CD14-positive monocyte (primary cell): ENCODE measurements around the gene SLC7A8. TPM values are rescaled to one million over a fixed set of nuclear protein-coding genes. Genes with fewer than 3 reads are reported as not detected.

Experiments used
- DNase-seq, 3 donors: peaks; one replicate each; pipeline ENCODE4 v3.0.0-alpha.2; 2011 to 2022
- H2AFZ ChIP-seq: 2 replicates; pipeline ENCODE4 v1.6.0; 2012; ENCODE audit warnings: mild to moderate bottlenecking, low read depth, low read length, inconsistent platforms; ENCODE audit not compliant: insufficient read depth, poor library complexity, severe bottlenecking
- H3K27ac ChIP-seq, 2 donors: 1 replicate in 1 of 2; 2 replicates in 1 of 2; pipeline ENCODE4 v1.5.1; 2012 to 2013; ENCODE audit warnings: low read length in 2 of 2, control low read depth in 1 of 2, inconsistent platforms in 1 of 2, low read depth in 1 of 2, mild to moderate bottlenecking in 1 of 2
- H3K27me3 ChIP-seq, 2 donors: one replicate each; pipeline versions ENCODE4 v1.6.0 to v1.6.1; 2011 to 2013; ENCODE audit warnings: low read length in 2 of 2; ENCODE audit not compliant: control insufficient read depth in 2 of 2, insufficient read depth in 2 of 2
- H3K36me3 ChIP-seq, 2 donors: replicated peaks in 1 of 2; 1 replicate in 1 of 2; 2 replicates in 1 of 2; pipeline versions ENCODE4 v1.5.1 to v1.6.1; 2012 to 2013; ENCODE audit warnings: low read length in 2 of 2, control low read depth in 1 of 2, inconsistent platforms in 1 of 2, mild to moderate bottlenecking in 1 of 2; ENCODE audit not compliant: insufficient read depth in 2 of 2, control insufficient read depth in 1 of 2
- H3K4me1 ChIP-seq, 2 donors: 1 replicate in 1 of 2; 2 replicates in 1 of 2; pipeline versions ENCODE4 v1.5.1 to v1.6.1; 2012 to 2013; ENCODE audit warnings: low read length in 2 of 2, control low read depth in 1 of 2, inconsistent platforms in 1 of 2, mild to moderate bottlenecking in 1 of 2, moderate library complexity in 1 of 2; ENCODE audit not compliant: insufficient read depth in 2 of 2, control insufficient read depth in 1 of 2
- H3K4me2 ChIP-seq: replicated peaks from 2 replicates; pipeline ENCODE3; 2012; ENCODE audit warnings: low read length, moderate library complexity, mild to moderate bottlenecking; ENCODE audit not compliant: poor library complexity, severe bottlenecking; ENCODE audit errors: extremely low read depth
- H3K4me3 ChIP-seq, 3 experiments: fragments of 200-600 bp in 1 of 3; sonication (generic) in 1 of 3; replicated peaks in 1 of 3; 1 replicate in 2 of 3; 2 replicates in 1 of 3; pipeline ENCODE4 v1.5.1; 2011 to 2013; ENCODE audit warnings: low read length in 3 of 3, mild to moderate bottlenecking in 3 of 3, control low read depth in 2 of 3, low read depth in 2 of 3, inconsistent platforms in 1 of 3, moderate library complexity in 1 of 3
- H3K79me2 ChIP-seq: 2 replicates; pipeline ENCODE4 v1.6.0; 2012; ENCODE audit warnings: mild to moderate bottlenecking, control low read depth, inconsistent platforms, low read length, moderate library complexity; ENCODE audit not compliant: insufficient read depth
- H3K9ac ChIP-seq: 2 replicates; pipeline ENCODE4 v1.6.0; 2017; ENCODE audit warnings: low read length, mild to moderate bottlenecking; ENCODE audit not compliant: insufficient read depth, poor library complexity, severe bottlenecking
- H3K9me3 ChIP-seq, 2 donors: replicated peaks in 1 of 2; 1 replicate in 1 of 2; 2 replicates in 1 of 2; pipeline versions ENCODE4 v1.5.1 to v1.6.1; 2012 to 2013; ENCODE audit warnings: low read length in 2 of 2, control low read depth in 1 of 2; ENCODE audit not compliant: control insufficient read depth in 1 of 2, insufficient read depth in 1 of 2
- H4K20me1 ChIP-seq: 2 replicates; pipeline ENCODE4 v1.6.0; 2012; ENCODE audit warnings: mild to moderate bottlenecking, low read length, control low read depth, moderate library complexity; ENCODE audit not compliant: insufficient read depth
- H3K27ac Mint-ChIP-seq, 7 donors: one replicate each; pipeline ENCODE4 v1.8.0; 2020; ENCODE audit warnings: mild to moderate bottlenecking in 7 of 7, mixed read lengths in 7 of 7, moderate library complexity in 6 of 7, inconsistent platforms in 2 of 7
- H3K27me3 Mint-ChIP-seq, 3 donors: one replicate each; pipeline ENCODE4 v1.8.0; 2021 to 2022; ENCODE audit warnings: low read depth in 3 of 3, mild to moderate bottlenecking in 3 of 3, mixed read lengths in 3 of 3, moderate library complexity in 3 of 3, inconsistent platforms in 1 of 3
- H3K36me3 Mint-ChIP-seq, 2 donors: one replicate each; pipeline ENCODE4 v1.8.0; 2020; ENCODE audit warnings: mixed read lengths in 2 of 2, inconsistent platforms in 1 of 2, mild to moderate bottlenecking in 1 of 2
- H3K4me1 Mint-ChIP-seq: one replicate; pipeline ENCODE4 v1.8.0; 2020; ENCODE audit warnings: mild to moderate bottlenecking, mixed read lengths
- H3K4me3 Mint-ChIP-seq, 2 donors: one replicate each; pipeline ENCODE4 v1.8.0; 2020; ENCODE audit warnings: mild to moderate bottlenecking in 2 of 2, mixed read lengths in 2 of 2, moderate library complexity in 1 of 2
- H3K9me3 Mint-ChIP-seq, 7 donors: one replicate each; pipeline ENCODE4 v1.8.0; 2020 to 2022; ENCODE audit warnings: mixed read lengths in 7 of 7, mild to moderate bottlenecking in 6 of 7, moderate library complexity in 6 of 7, inconsistent platforms in 2 of 7
- WGBS: methylation state at CpG from one replicate; pipeline ENCODE4 v1.1.5; 2013; ENCODE audit warnings: missing lambda C conversion rate; ENCODE audit not compliant: insufficient coverage; 5-methylcytosine and 5-hydroxymethylcytosine counted together
- intact Hi-C, 2 donors: fragments of 100-400 bp; cut with micrococcal nuclease; formaldehyde crosslinking; loops; one replicate each; pipeline versions ENCODE4 v1.15.0 to v1.15.1; 2023
- polyA plus RNA-seq, 3 donors: library from polyadenylated mRNA; depleted of rRNA in 1 of 3; unstranded in 2 of 3; stranded (reverse) in 1 of 3; fragments of 300-500 nt in 2 of 3; fragments of >200 nt in 1 of 3; fragmentation: Illumina TruSeq in 2 of 3; gene quantifications; 1 replicate in 2 of 3; 2 replicates in 1 of 3; pipeline ENCODE4 v1.2.3, GENCODE V29; 2012 to 2021
- TF ChIP-seq, protein P1 (sequence below): fragments of 200-600 bp; IDR thresholded peaks from one replicate; pipeline ENCODE4 v1.8.0; 2022; ENCODE audit warnings: antibody characterized with exemption, mild to moderate bottlenecking

Gene SLC7A8
- polyA plus RNA-seq, 3 donors: 0.05 to 0.53 (median 0.25) TPM

DNA sequence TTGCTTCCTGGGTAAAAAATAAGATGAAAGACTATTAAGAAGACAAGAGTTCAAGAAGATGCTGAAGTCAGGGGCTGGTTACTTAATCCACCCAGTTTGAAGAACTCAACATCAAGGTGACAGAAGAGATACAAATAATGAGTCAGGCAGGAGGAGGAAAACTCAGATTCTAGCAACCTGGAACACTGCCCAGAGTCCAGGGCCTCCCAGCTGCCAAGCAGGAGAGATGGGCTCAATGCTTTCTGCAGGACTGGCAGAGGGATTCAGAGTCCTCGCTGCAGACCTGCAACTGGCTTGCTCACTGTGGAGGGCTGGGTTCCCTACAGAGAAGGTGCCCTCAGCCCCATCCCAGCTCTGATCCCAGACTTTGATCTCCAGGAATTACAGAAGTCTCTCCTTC is 35.8 kb downstream of the SLC7A8 start:
- peaks cover 3% of the 10 kb centered on the region for H3K4me1 Mint-ChIP-seq
- intact Hi-C loops: no loop called here
- TF ChIP-seq, protein P1, sequence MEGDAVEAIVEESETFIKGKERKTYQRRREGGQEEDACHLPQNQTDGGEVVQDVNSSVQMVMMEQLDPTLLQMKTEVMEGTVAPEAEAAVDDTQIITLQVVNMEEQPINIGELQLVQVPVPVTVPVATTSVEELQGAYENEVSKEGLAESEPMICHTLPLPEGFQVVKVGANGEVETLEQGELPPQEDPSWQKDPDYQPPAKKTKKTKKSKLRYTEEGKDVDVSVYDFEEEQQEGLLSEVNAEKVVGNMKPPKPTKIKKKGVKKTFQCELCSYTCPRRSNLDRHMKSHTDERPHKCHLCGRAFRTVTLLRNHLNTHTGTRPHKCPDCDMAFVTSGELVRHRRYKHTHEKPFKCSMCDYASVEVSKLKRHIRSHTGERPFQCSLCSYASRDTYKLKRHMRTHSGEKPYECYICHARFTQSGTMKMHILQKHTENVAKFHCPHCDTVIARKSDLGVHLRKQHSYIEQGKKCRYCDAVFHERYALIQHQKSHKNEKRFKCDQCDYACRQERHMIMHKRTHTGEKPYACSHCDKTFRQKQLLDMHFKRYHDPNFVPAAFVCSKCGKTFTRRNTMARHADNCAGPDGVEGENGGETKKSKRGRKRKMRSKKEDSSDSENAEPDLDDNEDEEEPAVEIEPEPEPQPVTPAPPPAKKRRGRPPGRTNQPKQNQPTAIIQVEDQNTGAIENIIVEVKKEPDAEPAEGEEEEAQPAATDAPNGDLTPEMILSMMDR: no peak
- no peak overlapping the region for H2AFZ ChIP-seq
- H3K4me1 ChIP-seq: no peaks in the 10 kb centered on the region
- 100% methylated on average over 1 of the region's 1 CpG for WGBS
- no peak overlapping the region for H3K4me3 ChIP-seq
- no peak for DNase-seq
- no peaks in the 10 kb centered on the region for H4K20me1 ChIP-seq
- peaks cover 0 to 3% (median 2%) of the 10 kb centered on the region in 3 donors for H3K27me3 Mint-ChIP-seq
- H3K9me3 Mint-ChIP-seq: peaks cover 0 to 3% (median 0%) of the 10 kb centered on the region in 7 donors
- no peaks in the 10 kb centered on the region for H3K36me3 ChIP-seq
- no peak overlapping the region for H3K4me2 ChIP-seq
- H3K27me3 ChIP-seq: no peaks in the 10 kb centered on the region
- no peaks in the 10 kb centered on the region for H3K36me3 Mint-ChIP-seq
- H3K4me3 Mint-ChIP-seq: no peak overlapping the region
- no peak overlapping the region for H3K27ac Mint-ChIP-seq
- no peak overlapping the region for H3K27ac ChIP-seq
- H3K79me2 ChIP-seq: no peaks in the 10 kb centered on the region
- H3K9ac ChIP-seq: no peak overlapping the region
- H3K9me3 ChIP-seq: no peaks in the 10 kb centered on the region

DNA sequence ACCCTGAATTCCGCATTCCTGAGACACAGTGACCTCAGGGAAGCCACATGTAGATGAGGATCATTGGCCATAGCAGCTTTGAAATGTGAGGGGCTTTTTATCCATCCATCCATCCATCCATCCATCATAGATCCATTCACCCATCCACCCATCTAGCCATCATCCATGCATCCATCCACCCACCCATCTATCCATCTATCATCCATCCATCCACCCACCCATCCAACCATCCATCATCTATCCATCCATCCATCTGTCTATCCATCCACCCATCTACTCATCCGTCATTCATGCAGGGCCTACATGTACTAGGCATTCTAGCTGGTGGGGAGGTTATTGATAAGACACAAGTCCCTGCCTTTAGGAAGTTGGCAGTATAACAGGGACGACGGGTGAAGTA is 36.5 kb downstream of the SLC7A8 start:
- H3K27me3 Mint-ChIP-seq: peaks cover 0 to 3% (median 2%) of the 10 kb centered on the region in 3 donors
- Histone ChIP-seq H3K4me1 (no peaks in the 10 kb centered on the region), H3K27ac (no peak overlapping the region), H3K4me2 (no peak overlapping the region), H2AFZ (no peak overlapping the region), H4K20me1 (no peaks in the 10 kb centered on the region), H3K4me3 (no peak overlapping the region), H3K27me3 (no peaks in the 10 kb centered on the region), H3K36me3 (no peaks in the 10 kb centered on the region), H3K9me3 (no peaks in the 10 kb centered on the region), H3K9ac (no peak overlapping the region), H3K79me2 (no peaks in the 10 kb centered on the region)
- intact Hi-C loops: no loop called here
- no peaks in the 10 kb centered on the region for H3K36me3 Mint-ChIP-seq
- TF ChIP-seq, protein P1: no peak
- peaks cover 0 to 3% (median 0%) of the 10 kb centered on the region in 7 donors for H3K9me3 Mint-ChIP-seq
- WGBS: 90% methylated on average over 2 of the region's 4 CpGs
- H3K4me3 Mint-ChIP-seq: no peak overlapping the region
- DNase-seq: no peak
- peaks cover 3% of the 10 kb centered on the region for H3K4me1 Mint-ChIP-seq
- no peak overlapping the region for H3K27ac Mint-ChIP-seq
